Cardiac fibroblast (primary cell): ENCODE measurements around the gene FNDC3B.

ENCODE experiments used
- DNase-seq, 2 donors: peaks; one replicate each; pipeline versions ENCODE4 v3.0.0 to v3.0.0-alpha.2; 2010; ENCODE audit warnings: low read depth in 2 of 2
- H3K4me3 ChIP-seq, 2 donors: replicated peaks in 1 of 2; 1 replicate in 1 of 2; 2 replicates in 1 of 2; pipeline ENCODE4 v1.5.1; 2011; ENCODE audit warnings: low read depth in 2 of 2, low read length in 2 of 2, mild to moderate bottlenecking in 2 of 2, moderate library complexity in 1 of 2
- CTCF ChIP-seq: IDR thresholded peaks from one replicate; pipeline ENCODE4 v1.5.1; 2011; ENCODE audit warnings: low read depth, mild to moderate bottlenecking, low read length, inconsistent platforms

The FNDC3B gene

GRCh38 chr3:172002512-172003078, 36.8 kb upstream of the FNDC3B start:
- H3K4me3 ChIP-seq, result no peak overlapping the region
- DNase-seq, result peak in 1 of 2 donors; percentile 10
- TF ChIP-seq CTCF, result no peak

- TF ChIP-seq CTCF, result no peak
- DNase-seq, result no peak
- no peak overlapping the region for H3K4me3 ChIP-seq
These were observed 36.2 kb upstream of the FNDC3B start for GRCh38 chr3:172003146-172003545.

- TF ChIP-seq CTCF, result no peak
- no peak for DNase-seq
- H3K4me3 ChIP-seq, result no peak overlapping the region
These were observed 32.4 kb upstream of the FNDC3B start for GRCh38 chr3:172007065-172007370.

- H3K4me3 ChIP-seq, result no peak overlapping the region
- DNase-seq, result no peak
- TF ChIP-seq CTCF, result no peak
These were observed 29.6 kb upstream of the FNDC3B start for GRCh38 chr3:172009803-172010202.

GRCh38 chr3:172012775-172013174, 26.6 kb upstream of the FNDC3B start:
- H3K4me3 ChIP-seq, result no peak overlapping the region
- no peak for TF ChIP-seq CTCF
- DNase-seq, result no peak

GRCh38 chr3:172014145-172014544, 25.2 kb upstream of the FNDC3B start:
- no peak for DNase-seq
- H3K4me3 ChIP-seq, result no peak overlapping the region
- TF ChIP-seq CTCF, result no peak

- no peak for DNase-seq
- H3K4me3 ChIP-seq, result no peak overlapping the region
- no peak for TF ChIP-seq CTCF
These were observed 21.0 kb upstream of the FNDC3B start for GRCh38 chr3:172018364-172018763.
